Gastroesophageal sphincter (tissue), 4 donors: ENCODE measurements around the gene RABAC1. TPM values are rescaled to one million over a fixed set of nuclear protein-coding genes. Genes with fewer than 3 reads are reported as not detected.

Source experiments
- ATAC-seq: fragments of 150-250 bp; one replicate; pipeline ENCODE4 v1.9.1; 2016; ENCODE audit warnings: mild to moderate bottlenecking, moderate library complexity
- H3K27ac ChIP-seq, 4 donors: fragments of 200-600 bp; sonication (generic) in 3 of 4; 1 replicate in 3 of 4; 2 replicates in 1 of 4; pipeline ENCODE4 v1.5.1; 2016 to 2019
- H3K27me3 ChIP-seq: fragments of 200-600 bp; sonication (generic); one replicate; pipeline ENCODE4 v1.5.1; 2019
- H3K36me3 ChIP-seq, 2 donors: fragments of 200-600 bp; sonication (generic); one replicate each; pipeline ENCODE4 v1.5.1; 2019; ENCODE audit warnings: control low read depth in 1 of 2
- H3K4me1 ChIP-seq, 3 donors: fragments of 200-600 bp; sonication (generic); 1 replicate in 2 of 3; 2 replicates in 1 of 3; pipeline ENCODE4 v1.5.1; 2016 to 2019; ENCODE audit warnings: control low read depth in 2 of 3
- H3K4me3 ChIP-seq, 2 donors: fragments of 200-600 bp; sonication (generic); one replicate each; pipeline ENCODE4 v1.5.1; 2019; ENCODE audit warnings: mild to moderate bottlenecking in 1 of 2, moderate library complexity in 1 of 2
- H3K9me3 ChIP-seq, 3 donors: fragments of 200-600 bp; sonication (generic); one replicate each; pipeline ENCODE4 v1.5.1; 2017 to 2019; ENCODE audit warnings: control low read depth in 2 of 3
- EP300 ChIP-seq: sonication (generic); formaldehyde crosslinking; IDR thresholded peaks from one replicate; pipeline ENCODE4 v1.6.1; 2017; ENCODE audit warnings: antibody characterized with exemption, mild to moderate bottlenecking
- POLR2A ChIP-seq, 2 donors: fragments of 450-650 bp; IDR thresholded peaks; one replicate each; pipeline ENCODE4 v1.6.1; 2017; ENCODE audit warnings: antibody characterized with exemption in 2 of 2, mild to moderate bottlenecking in 2 of 2, moderate library complexity in 1 of 2
- POLR2AphosphoS5 ChIP-seq: sonication (generic); formaldehyde crosslinking; IDR thresholded peaks from one replicate; pipeline ENCODE4 v1.6.1; 2017; ENCODE audit warnings: antibody characterized with exemption
- WGBS, 2 donors: methylation state at CpG; one replicate each; pipeline ENCODE4 v1.1.5; 2018; ENCODE audit warnings: low coverage in 1 of 2; 5-methylcytosine and 5-hydroxymethylcytosine counted together
- total RNA-seq, 4 donors: library from RNA; depleted of rRNA; stranded (reverse); fragments of >200 nt; gene quantifications; one replicate each; pipeline ENCODE4 v1.1.0, GENCODE V29; 2016
- TF ChIP-seq, protein P1 (sequence below), 4 experiments: fragments of 200-600 bp in 2 of 4; fragments of 450-650 bp in 2 of 4; sonication (generic) in 1 of 4; IDR thresholded peaks; one replicate each; pipeline ENCODE4 v1.5.1; 2017 to 2019; ENCODE audit warnings: antibody characterized with exemption in 4 of 4, mild to moderate bottlenecking in 2 of 4, moderate library complexity in 2 of 4

RABAC1 gene
- total RNA-seq, 4 donors from 2014 or later: 150 to 215 (median 201) TPM

DNA sequence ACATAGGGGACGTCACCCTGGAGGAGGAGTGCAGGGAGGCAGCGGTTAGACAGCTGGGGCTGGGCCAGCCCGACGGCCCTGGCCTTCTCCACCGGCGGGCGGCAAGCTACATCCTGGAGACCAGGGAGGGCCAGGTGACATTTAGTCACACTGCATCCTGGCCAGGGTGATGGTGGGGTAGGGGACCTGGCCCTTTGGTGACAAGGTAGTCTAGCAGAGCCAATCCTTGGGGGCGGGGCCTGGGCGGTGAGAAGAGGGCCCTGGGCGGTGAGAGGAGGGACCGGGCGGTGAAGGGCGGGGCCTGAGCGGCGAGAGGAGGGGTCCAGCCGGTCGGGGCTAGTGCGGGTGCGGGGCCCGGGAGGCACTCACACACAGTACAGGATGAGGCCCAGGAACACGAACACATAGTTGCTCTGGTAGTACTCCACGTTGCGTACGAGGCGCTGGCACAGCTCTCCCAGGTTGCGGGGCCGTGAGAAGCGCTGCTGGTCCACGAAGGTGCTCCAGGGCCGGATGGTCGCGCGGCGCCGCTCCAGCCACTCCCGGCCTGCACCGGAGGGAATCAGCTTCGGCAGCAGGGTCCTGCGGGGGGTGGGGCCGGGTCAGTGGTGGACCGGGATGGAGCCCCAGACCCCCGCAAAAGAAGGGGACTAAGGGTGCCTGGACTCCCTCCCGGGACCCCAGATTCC lies 610 bp downstream of the RABAC1 start:
- Histone ChIP-seq H3K4me3 (peak overlapping the region; percentile 58 to 96), H3K4me1 (peaks cover 0 to 24% (median 13%) of the 10 kb centered on the region in 3 donors), H3K27me3 (no peaks in the 10 kb centered on the region), H3K27ac (peak overlapping the region; percentile 74 to 90 (median 88)), H3K9me3 (no peaks in the 10 kb centered on the region), H3K36me3 (peaks cover 0 to 31% of the 10 kb centered on the region in 2 donors)
- 0 to 7% methylated on average over 2 to 6 of the region's 43 CpGs for WGBS, 2 donors
- peak; percentile 77 for ATAC-seq
- TF ChIP-seq POLR2A (IDR thresholded peaks at IDR 0.05) (peak in 1 of 2 donors; percentile 40), EP300 (no peak), POLR2AphosphoS5 (peak; percentile 16)
- TF ChIP-seq, protein P1, sequence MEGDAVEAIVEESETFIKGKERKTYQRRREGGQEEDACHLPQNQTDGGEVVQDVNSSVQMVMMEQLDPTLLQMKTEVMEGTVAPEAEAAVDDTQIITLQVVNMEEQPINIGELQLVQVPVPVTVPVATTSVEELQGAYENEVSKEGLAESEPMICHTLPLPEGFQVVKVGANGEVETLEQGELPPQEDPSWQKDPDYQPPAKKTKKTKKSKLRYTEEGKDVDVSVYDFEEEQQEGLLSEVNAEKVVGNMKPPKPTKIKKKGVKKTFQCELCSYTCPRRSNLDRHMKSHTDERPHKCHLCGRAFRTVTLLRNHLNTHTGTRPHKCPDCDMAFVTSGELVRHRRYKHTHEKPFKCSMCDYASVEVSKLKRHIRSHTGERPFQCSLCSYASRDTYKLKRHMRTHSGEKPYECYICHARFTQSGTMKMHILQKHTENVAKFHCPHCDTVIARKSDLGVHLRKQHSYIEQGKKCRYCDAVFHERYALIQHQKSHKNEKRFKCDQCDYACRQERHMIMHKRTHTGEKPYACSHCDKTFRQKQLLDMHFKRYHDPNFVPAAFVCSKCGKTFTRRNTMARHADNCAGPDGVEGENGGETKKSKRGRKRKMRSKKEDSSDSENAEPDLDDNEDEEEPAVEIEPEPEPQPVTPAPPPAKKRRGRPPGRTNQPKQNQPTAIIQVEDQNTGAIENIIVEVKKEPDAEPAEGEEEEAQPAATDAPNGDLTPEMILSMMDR (IDR thresholded peaks at IDR 0.05): no peak

GRCh38 chr19:41957838-41958366 lies 1.2 kb downstream of the RABAC1 start:
- H3K27ac ChIP-seq: peak overlapping the region in 3 of 4 donors; percentile 88 to 90 (median 89)
- WGBS, 2 donors: 4 to 17% methylated on average over 3 to 9 of the region's 10 CpGs

GRCh38 chr19:41957161-41957837 lies 1.8 kb downstream of the RABAC1 start:
- no peak for ATAC-seq
- 67 to 74% methylated on average over 2 to 9 of the region's 11 CpGs for WGBS, 2 donors
- H3K4me3 ChIP-seq: peak overlapping the region in 1 of 2 donors; percentile 96
- peaks cover 0 to 24% (median 13%) of the 10 kb centered on the region in 3 donors for H3K4me1 ChIP-seq
- no peaks in the 10 kb centered on the region for H3K9me3 ChIP-seq
- peak overlapping the region in 3 of 4 donors; percentile 88 to 90 (median 89) for H3K27ac ChIP-seq
- no peaks in the 10 kb centered on the region for H3K27me3 ChIP-seq
- TF ChIP-seq POLR2A (IDR thresholded peaks at IDR 0.05) (no peak), EP300 (no peak), POLR2AphosphoS5 (no peak)
- TF ChIP-seq, protein P1 (IDR thresholded peaks at IDR 0.05): no peak
- peaks cover 0 to 31% of the 10 kb centered on the region in 2 donors for H3K36me3 ChIP-seq

More at GRCh38 chr19:41957838-41958366, 1.2 kb downstream of the RABAC1 start:
- TF ChIP-seq EP300 (no peak), POLR2A (IDR thresholded peaks at IDR 0.05) (no peak), POLR2AphosphoS5 (peak; percentile 18)
- TF ChIP-seq, protein P1 (IDR thresholded peaks at IDR 0.05): peak in 3 of 4 experiments; percentile 70 to 82 (median 78)
- Histone ChIP-seq H3K36me3 (peaks cover 0 to 31% of the 10 kb centered on the region in 2 donors), H3K4me3 (peak overlapping the region; percentile 58 to 96), H3K9me3 (no peaks in the 10 kb centered on the region), H3K27me3 (no peaks in the 10 kb centered on the region), H3K4me1 (peaks cover 0 to 24% (median 13%) of the 10 kb centered on the region in 3 donors)
- peak; percentile 68 for ATAC-seq

DNA sequence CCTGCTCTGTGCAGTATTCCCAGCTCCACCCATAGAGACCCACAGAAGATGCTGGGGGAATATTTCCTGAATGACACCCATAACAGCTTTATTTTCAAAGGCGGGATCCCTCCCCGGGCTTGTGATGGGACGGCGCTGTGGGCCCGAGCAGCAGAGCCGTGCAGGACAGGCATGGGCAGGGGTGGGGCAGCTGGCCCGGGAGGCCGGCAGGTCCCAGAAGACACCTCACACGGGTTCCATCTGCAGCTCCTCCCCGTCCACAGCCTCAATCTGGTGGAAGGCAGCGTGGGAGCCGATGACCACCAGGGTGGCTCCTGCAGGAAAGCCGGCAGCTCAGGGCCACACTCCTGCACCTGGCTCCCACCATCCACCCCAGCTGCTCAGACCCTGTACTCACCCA lies 2.5 kb downstream of the RABAC1 start:
- H3K4me1 ChIP-seq: peaks cover 0 to 24% (median 13%) of the 10 kb centered on the region in 3 donors
- no peak for ATAC-seq
- TF ChIP-seq POLR2AphosphoS5 (no peak), EP300 (no peak), POLR2A (IDR thresholded peaks at IDR 0.05) (no peak)
- TF ChIP-seq, protein P1 (IDR thresholded peaks at IDR 0.05): no peak
- no peak overlapping the region for H3K27ac ChIP-seq
- WGBS, 2 donors: 50% methylated on average over 2 of the region's 13 CpGs; no CpG with 5 or more reads in 1 of the 2 donors
- no peaks in the 10 kb centered on the region for H3K27me3 ChIP-seq
- H3K36me3 ChIP-seq: peaks cover 0 to 31% of the 10 kb centered on the region in 2 donors
- H3K9me3 ChIP-seq: no peaks in the 10 kb centered on the region
- H3K4me3 ChIP-seq: no peak overlapping the region
